ENCODE data around the gene NAT8L.

DNA sequence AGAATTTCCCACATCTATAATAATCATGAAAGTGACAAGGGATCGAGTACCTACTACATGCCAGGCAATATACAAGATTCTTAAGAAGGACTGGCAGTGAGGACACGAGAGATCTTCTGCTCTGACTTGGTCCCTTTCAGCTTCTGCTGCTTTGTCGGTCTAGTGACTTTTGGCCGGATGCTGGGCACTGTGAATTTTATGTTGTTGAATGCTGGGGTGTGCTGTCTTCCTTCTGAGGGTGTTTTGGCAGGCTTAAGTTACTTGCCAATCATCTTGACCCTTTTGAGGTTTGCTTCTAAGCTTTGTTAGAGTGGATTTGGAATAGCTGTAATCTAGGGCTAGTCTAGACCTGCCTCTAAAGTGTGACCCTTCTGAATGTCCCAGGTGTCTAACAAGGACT, 23.5 kb downstream of the NAT8L start:
- TF ChIP-seq, protein P1, sequence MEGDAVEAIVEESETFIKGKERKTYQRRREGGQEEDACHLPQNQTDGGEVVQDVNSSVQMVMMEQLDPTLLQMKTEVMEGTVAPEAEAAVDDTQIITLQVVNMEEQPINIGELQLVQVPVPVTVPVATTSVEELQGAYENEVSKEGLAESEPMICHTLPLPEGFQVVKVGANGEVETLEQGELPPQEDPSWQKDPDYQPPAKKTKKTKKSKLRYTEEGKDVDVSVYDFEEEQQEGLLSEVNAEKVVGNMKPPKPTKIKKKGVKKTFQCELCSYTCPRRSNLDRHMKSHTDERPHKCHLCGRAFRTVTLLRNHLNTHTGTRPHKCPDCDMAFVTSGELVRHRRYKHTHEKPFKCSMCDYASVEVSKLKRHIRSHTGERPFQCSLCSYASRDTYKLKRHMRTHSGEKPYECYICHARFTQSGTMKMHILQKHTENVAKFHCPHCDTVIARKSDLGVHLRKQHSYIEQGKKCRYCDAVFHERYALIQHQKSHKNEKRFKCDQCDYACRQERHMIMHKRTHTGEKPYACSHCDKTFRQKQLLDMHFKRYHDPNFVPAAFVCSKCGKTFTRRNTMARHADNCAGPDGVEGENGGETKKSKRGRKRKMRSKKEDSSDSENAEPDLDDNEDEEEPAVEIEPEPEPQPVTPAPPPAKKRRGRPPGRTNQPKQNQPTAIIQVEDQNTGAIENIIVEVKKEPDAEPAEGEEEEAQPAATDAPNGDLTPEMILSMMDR (conservative IDR thresholded peaks at IDR 0.05), result no peak
- TF ChIP-seq ZFX (IDR thresholded peaks at IDR 0.05), result no peak
